ENCODE results near the gene MYH7B.

Gene MYH7B

DNA sequence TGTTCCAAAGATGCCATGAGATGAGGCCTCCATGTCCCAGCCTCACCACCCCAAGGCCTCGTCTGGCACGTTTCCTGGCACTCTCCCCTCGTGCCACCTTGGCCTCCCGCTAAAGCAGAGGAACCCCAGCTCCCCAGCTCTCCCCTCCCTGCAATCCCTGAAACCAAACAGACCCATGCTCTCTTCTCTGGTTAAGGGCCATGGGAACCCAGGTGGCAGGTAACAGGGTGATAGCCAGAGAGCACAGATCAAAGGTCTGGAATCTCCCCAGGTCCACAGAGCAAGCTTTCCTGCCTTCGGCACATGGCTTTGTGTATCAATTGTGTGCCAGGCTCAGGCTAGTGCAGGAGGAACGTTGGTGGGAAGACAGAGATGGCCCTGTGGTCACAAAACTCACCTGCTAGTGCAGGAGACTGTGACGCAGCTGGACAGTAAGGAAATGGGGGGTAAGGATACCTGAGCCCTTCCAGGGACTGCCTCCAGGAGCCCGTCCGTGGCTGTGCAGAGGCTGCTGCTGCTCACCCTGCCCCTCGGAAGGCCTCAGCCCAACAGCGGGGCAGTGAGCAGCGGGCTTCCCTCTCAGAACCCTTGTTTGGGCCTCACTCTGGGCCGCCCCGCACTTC is 39.0 kb downstream of the MYH7B start:
- DNase-seq = no peak

DNA sequence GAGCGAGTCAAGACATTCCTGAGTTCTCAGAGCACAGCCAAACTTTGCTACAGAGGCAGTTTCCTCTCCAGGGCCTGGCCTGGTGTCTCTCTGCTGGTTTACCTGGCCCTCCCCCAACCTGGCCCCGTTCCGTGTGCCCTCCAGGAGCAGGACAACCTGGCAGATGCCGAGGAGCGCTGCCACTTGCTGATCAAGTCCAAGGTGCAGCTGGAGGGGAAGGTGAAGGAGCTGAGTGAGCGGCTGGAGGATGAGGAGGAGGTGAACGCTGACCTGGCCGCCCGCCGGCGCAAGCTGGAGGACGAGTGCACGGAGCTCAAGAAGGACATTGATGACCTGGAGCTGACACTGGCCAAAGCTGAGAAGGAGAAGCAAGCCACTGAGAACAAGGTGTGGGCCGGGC is 39.5 kb downstream of the MYH7B start:
- no peak for DNase-seq

DNA sequence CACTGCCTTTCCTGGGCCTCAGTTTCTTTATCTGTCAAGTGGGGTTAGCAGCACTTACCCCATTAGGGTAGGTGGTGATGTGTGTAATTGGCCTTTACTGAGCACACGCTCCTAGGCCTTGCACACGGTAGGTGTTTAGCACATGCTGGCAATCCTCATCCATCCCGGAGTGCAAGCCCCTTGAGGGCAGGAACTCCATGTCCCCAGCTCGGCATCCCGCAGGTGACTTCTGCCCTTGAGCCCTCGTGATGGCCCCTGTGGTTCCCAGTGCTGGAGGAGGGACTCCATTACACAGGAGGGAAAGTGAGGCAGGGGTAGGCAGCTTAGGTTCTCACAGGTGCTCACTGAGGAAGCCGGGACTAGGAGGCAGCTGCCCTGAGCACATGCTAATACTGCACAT is 40.0 kb downstream of the MYH7B start:
- no peak for DNase-seq

DNA sequence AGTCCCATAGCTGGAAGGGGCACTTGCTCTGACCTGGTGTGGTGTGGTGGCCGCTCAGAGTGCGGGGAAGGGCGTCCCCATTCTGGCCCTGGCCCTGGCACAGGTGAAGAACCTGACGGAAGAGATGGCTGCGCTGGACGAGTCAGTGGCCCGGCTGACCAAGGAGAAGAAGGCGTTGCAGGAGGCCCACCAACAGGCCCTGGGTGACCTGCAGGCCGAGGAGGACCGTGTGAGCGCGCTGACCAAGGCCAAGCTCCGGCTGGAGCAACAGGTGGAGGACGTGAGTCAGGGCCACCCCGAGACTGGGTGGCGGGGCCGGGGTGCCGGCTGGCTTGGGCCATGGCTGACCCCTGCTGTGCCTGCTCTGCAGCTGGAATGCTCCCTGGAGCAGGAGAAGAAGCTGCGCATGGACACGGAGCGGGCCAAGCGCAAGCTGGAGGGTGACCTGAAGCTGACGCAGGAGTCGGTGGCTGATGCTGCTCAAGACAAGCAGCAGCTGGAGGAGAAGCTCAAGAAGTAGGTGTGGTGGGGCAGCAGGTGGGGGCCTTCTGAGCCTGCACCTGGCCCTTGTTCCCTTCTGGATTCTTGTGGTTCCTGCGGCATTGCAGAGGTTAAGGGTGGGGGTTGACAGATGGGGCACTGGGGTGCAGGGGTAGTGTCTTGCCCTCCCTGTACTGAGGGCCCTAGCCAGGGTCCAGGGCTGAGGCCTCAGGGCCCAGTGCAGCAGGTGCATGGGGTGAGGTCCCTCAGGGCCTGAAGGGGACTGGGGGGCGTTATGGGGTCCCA is 40.8 kb downstream of the MYH7B start:
- no peak for DNase-seq

DNA sequence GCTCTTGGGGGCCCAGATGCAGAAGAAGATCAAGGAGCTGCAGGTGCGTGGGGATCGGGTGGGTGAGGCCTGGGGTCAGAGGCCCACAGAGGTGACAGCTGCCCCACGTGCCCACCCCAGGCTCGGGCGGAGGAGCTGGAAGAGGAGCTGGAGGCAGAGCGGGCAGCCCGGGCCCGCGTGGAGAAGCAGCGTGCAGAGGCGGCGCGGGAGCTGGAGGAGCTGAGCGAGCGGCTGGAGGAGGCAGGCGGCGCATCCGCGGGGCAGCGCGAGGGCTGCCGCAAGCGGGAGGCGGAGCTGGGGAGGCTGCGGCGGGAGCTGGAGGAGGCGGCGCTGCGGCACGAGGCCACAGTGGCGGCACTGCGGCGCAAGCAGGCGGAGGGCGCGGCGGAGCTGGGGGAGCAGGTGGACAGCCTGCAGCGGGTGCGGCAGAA is 41.5 kb downstream of the MYH7B start:
- peak; percentile 71 for DNase-seq

DNA sequence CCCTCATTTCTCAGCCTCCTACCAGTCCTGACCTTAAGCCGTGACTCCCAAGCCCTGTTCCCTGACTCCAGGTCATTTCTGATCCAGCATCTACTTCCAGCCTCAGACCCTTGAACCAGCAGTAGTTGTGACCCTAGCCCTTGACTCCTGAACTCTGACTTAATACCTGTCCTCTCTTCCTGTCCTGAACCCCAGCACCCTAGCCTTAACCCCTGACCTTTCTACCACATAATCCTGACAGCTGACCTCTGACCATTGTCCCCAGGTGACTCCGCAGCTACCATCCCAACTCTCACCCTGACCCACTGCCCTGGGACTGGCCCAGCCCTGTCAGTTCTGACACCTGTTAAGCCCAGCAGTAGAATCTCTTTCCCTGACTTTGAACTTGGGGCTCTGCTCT is 42.1 kb downstream of the MYH7B start:
- DNase-seq = no peak

DNA sequence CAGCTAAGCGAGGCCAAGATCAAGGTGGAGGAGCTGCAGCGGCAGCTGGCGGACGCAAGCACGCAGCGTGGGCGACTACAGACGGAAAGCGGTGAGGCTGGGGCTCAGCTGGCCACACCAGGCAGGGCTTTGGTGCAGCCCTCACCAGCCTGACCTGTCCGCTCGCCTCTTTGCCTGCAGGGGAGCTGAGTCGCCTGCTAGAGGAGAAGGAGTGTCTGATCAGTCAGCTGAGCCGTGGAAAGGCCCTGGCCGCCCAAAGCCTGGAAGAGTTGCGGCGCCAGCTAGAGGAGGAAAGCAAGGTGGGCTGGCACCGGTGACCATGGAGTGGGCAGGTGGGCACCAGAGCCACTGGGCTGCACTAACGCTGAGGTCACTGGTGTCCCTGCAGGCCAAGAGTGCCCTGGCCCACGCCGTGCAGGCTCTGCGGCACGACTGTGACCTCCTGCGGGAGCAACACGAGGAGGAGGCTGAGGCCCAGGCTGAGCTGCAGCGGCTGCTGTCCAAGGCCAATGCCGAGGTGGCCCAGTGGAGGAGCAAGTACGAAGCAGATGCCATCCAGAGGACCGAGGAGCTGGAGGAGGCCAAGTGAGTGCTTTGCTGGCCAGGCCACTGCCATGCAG is 42.8 kb downstream of the MYH7B start:
- no peak for DNase-seq

DNA sequence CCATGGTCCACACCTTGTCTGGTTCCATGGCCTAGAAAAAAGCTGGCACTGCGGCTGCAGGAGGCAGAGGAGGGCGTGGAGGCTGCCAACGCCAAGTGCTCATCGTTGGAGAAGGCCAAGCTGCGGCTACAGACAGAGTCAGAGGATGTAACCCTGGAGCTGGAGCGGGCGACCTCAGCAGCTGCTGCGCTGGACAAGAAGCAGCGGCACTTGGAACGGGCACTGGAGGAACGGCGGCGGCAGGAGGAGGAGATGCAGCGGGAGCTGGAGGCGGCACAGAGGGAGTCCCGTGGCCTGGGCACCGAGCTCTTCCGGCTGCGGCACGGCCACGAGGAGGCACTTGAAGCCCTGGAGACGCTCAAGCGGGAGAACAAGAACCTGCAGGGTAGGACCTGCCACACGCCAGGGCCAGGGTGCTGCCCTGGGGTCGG is 43.4 kb downstream of the MYH7B start:
- DNase-seq = no peak

DNA sequence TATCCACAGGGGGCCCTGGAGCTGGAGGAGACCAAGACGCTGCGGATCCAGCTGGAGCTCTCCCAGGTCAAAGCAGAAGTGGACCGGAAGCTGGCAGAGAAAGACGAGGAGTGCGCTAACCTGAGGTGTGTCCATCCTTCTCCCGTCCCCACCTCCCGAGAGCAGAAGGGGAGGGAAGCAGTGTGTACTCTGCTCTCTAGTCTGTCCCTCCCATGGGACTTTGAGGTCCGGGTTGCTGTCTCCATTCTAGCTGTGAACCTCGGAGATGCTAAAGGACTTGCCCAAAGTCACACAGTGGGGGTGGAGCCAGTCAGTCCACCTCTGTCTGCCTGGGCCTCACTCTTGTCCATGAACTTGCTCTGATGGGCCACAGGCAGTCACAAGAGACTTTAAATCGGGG is 44.1 kb downstream of the MYH7B start:
- no peak for DNase-seq

GRCh38 chr20:35000311-35000921 is 44.7 kb downstream of the MYH7B start:
- DNase-seq = no peak

DNA sequence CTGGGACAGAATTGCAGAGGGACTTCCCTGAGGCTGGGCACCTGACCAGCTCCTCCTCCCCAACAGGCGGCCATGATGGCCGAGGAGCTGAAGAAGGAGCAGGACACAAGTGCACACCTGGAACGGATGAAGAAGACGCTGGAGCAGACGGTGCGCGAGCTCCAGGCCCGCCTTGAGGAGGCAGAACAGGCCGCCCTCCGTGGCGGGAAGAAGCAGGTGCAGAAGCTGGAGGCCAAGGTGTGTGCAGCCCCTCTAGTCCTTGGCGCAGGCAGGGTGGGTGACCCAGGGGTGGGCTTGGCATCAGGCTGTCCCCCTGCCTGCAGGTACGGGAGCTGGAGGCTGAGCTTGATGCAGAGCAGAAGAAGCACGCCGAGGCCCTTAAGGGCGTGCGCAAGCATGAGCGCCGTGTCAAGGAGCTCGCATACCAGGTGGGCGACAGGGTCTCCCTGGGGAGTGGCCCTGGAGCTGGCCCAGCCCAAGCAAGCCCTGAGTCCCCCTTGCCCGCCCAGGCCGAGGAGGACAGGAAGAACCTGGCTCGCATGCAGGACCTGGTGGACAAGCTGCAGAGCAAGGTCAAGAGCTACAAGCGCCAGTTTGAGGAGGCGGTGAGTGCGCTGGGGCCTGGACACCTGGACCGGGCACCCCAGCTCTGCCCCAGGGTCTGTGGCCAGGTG is 45.4 kb downstream of the MYH7B start:
- no peak for DNase-seq

DNA sequence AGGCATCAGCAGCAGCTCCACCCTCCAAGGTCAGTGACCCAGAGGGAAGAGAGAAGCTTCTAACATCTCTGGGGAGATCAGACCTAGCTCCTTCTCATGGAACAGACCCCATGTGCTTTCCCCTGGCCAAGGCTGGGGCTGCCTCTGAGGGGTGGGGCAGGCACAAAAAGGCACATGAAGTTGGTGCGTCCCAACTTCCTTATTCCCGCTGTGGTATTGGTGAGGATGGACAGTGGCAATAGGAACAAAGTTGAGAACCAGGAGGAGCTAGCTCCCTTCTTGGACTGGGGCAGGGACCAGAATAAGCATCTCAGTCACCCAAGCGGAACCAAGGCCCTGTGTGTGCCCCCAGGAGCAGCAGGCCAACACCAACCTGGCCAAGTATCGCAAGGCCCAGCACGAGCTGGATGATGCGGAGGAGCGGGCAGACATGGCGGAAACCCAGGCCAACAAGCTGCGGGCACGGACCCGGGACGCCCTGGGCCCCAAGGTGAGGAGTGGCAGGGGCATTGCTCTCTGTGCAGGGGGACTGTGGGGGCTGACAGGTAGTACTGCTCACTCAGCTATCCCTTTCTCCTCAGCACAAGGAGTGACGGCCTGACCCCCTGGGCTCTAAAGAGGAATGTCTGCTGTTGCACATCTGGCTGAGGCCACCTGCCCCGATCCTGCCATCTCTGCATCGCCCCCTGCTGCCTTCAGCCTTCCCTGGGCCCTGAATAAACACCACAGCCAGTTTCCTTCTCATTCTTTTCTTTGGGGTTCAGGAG is 46.1 kb downstream of the MYH7B start:
- no peak for DNase-seq

- DNase-seq = no peak
Measured at GRCh38 chr20:35002426-35003210, 47.0 kb downstream of the MYH7B start.

DNA sequence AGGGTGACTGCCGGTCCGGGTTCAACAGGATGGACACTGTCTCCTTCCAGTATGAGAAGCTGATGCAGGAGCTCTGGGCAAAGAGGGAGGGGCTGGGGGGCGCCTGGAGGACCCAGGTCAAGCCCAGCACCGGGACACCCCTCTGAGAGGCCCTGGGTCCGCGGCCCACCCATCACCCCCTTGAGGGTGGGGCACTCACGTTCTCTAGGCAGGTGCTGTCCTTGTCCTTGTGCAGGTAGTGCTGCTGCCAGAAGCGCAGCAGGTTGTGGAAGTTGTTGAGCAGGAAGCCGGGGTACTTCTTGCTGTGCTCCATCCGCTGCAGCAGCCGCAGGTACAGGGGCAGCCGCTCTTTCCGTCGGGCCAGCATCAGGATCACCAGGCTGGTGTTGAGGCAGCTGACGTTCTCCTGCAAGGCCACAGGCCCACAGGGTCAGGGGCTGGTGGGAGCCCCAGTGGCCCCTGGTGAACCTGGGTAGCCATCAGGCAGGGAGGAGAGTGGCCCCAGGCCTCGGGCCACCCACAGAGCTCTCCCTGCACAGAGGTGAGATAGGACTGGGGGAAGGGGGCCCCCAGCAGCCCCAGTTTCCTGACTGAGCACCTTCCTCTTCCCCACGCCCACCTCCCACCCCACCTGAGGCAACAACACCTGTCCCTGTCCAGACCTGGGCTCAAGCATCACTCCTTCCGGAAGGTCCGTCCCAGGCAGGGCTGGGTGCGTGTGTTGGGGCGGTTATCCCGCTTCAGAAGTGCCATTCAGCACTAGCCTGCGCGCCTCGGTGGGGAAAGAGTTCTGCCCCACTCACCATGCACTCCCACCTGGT is 47.8 kb downstream of the MYH7B start:
- DNase-seq = peak; percentile 13

GRCh38 chr20:35004051-35004725 is 48.5 kb downstream of the MYH7B start:
- peak; percentile 11 for DNase-seq

- DNase-seq = peak; percentile 9
Measured at GRCh38 chr20:35004749-35005462, 49.2 kb downstream of the MYH7B start.
